Adrenal gland (tissue), 5 donors: Measurements from ENCODE around the gene RGS19.

ENCODE experiments used
- POLR2A ChIP-seq, 2 donors: fragments of 450-650 bp; IDR thresholded peaks; one replicate each; pipeline ENCODE4 v1.6.1; 2017; ENCODE audit warnings: antibody characterized with exemption in 2 of 2, mild to moderate bottlenecking in 2 of 2, moderate library complexity in 1 of 2
- TF ChIP-seq, protein P1 (sequence below), 6 experiments: fragments of 450-650 bp in 4 of 6; fragments of 200-600 bp in 2 of 6; sonication (generic) in 1 of 6; IDR thresholded peaks; 1 replicate in 5 of 6; 2 replicates in 1 of 6; pipeline versions ENCODE4 v1.5.1 to v1.8.0; 2016 to 2021; ENCODE audit warnings: antibody characterized with exemption in 6 of 6, mild to moderate bottlenecking in 2 of 6, moderate library complexity in 1 of 6
- donor health status: DM: no; HTN: no; CAD: no.

DNA sequence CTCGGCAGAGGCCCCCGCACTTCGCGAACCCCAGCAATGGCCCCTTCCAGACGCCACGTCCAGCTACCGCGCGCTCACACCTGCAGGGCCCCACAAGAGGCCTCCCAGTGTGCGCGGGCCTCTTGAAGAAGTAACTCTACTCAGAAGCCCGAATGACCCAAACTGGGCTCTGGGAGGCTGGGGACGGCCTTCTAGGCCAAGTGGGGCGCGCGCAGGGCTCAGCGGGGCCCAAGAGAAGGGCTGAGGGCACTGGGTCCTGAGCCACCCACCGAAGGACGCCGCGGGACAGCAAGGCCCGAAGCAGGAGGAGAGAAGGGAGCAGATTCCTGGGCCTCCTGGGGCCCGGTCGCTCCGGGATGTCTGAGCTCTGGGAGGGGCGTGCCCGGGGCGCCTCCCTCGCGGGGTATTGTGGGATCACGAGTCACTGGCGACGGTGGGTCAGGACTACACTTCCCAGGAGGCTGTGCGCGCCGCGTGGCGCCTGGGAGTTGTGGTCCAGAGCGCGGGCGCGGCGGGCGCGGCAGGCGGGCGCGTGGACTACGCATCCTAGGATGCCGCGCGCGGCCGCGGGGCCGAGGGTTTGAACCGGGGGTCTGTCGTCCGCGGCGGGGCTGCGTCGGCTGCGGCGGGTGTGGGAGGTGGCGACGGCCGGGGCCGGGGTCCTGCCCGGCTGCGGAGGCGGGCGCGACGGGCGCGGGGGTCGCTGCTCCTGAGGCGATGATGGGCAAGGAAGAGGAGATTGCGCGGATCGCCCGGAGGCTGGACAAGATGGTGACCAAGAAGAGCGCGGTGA is 16.5 kb downstream of the RGS19 start, which contains the start of gene TCEA2:
- TF ChIP-seq, protein P1, sequence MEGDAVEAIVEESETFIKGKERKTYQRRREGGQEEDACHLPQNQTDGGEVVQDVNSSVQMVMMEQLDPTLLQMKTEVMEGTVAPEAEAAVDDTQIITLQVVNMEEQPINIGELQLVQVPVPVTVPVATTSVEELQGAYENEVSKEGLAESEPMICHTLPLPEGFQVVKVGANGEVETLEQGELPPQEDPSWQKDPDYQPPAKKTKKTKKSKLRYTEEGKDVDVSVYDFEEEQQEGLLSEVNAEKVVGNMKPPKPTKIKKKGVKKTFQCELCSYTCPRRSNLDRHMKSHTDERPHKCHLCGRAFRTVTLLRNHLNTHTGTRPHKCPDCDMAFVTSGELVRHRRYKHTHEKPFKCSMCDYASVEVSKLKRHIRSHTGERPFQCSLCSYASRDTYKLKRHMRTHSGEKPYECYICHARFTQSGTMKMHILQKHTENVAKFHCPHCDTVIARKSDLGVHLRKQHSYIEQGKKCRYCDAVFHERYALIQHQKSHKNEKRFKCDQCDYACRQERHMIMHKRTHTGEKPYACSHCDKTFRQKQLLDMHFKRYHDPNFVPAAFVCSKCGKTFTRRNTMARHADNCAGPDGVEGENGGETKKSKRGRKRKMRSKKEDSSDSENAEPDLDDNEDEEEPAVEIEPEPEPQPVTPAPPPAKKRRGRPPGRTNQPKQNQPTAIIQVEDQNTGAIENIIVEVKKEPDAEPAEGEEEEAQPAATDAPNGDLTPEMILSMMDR (IDR thresholded peaks at IDR 0.05), result no peak
- peak; percentile 87 to 88 for TF ChIP-seq POLR2A (IDR thresholded peaks at IDR 0.05)
